RWPE1 (cell line): ENCODE measurements around the gene COLQ.

Experiments
- CTCF ChIA-PET: fragments of 350-600 bp; sonication (Branson Sonifier 250); formaldehyde crosslinking; extraction: SDS; loops from one replicate; lab custom pipeline; 2021; lab: Yijun Ruan, JAX
- POLR2A ChIA-PET: fragments of 400-600 bp; formaldehyde crosslinking; extraction: SDS; loops from one replicate; lab custom pipeline; 2020; ENCODE audit warnings: antibody characterized with exemption; ENCODE audit not compliant: low non-redundant PET; lab: Yijun Ruan, JAX
- DNase-seq: peaks from one replicate; pipeline ENCODE4 v3.0.0; 2012; ENCODE audit warnings: low spot score
- H3K27ac ChIP-seq: fragments of 450-650 bp; 2 replicates; pipeline ENCODE4 v1.5.1; 2017
- TF ChIP-seq, protein P1 (sequence below): fragments of 450-650 bp; conservative IDR thresholded peaks from 2 replicates; pipeline ENCODE4 v1.5.1; 2017; ENCODE audit warnings: low read depth, mild to moderate bottlenecking

COLQ gene

DNA sequence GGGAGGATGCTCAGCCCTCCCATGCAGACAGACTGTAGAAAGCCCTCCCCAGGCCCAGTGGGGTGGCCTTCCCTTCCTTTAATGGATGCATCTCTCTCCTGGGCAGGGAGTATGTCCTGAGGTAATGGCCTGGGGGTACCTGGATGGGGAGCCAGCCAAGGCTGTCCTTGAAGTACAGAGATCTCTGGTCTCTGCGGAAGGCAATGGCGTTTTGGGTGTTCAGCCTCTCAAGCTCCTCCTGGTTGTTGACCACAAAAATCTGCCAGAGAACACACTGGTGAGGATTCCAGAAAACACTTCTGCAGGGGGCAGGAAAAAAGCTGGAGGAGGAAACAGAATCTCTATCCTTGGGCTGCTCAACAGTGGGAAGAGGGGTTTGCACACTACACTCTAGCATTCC is 65.2 kb downstream of the COLQ start:
- ChIA-PET POLR2A (no interaction called here), CTCF (no interaction called here)
- TF ChIP-seq, protein P1, sequence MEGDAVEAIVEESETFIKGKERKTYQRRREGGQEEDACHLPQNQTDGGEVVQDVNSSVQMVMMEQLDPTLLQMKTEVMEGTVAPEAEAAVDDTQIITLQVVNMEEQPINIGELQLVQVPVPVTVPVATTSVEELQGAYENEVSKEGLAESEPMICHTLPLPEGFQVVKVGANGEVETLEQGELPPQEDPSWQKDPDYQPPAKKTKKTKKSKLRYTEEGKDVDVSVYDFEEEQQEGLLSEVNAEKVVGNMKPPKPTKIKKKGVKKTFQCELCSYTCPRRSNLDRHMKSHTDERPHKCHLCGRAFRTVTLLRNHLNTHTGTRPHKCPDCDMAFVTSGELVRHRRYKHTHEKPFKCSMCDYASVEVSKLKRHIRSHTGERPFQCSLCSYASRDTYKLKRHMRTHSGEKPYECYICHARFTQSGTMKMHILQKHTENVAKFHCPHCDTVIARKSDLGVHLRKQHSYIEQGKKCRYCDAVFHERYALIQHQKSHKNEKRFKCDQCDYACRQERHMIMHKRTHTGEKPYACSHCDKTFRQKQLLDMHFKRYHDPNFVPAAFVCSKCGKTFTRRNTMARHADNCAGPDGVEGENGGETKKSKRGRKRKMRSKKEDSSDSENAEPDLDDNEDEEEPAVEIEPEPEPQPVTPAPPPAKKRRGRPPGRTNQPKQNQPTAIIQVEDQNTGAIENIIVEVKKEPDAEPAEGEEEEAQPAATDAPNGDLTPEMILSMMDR, result no peak
- no peak for DNase-seq
- H3K27ac ChIP-seq, result no peak overlapping the region

- CTCF ChIA-PET, result no interaction called here
- TF ChIP-seq, protein P1, result no peak
- POLR2A ChIA-PET, result no interaction called here
Observed at GRCh38 chr3:15455756-15456155, 65.8 kb downstream of the COLQ start.

DNA sequence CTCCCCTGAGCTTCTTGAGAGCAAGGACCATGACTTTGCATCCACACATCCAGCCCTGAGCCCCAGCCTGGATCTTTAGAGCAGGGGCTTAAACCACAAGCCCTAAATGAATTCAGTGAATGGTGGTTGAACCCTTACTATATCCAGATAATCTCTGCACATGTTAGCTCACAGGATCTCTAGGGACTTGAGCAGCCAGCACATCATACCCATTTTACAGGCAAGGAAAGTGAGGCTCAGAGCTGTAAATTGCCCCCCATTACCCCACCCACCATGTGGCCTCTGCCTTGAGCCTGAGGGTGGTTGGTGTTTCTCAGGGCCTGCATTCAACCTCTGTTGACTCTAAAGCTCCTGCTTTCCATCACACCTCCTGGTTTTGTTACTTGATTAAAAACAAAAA is 66.5 kb downstream of the COLQ start:
- H3K27ac ChIP-seq, result no peak overlapping the region
- POLR2A ChIA-PET, result no interaction called here
- CTCF ChIA-PET, result no interaction called here
- TF ChIP-seq, protein P1, result no peak
- DNase-seq, result no peak

More at GRCh38 chr3:15455756-15456155, 65.8 kb downstream of the COLQ start:
- H3K27ac ChIP-seq, result no peak overlapping the region
- no peak for DNase-seq

DNA sequence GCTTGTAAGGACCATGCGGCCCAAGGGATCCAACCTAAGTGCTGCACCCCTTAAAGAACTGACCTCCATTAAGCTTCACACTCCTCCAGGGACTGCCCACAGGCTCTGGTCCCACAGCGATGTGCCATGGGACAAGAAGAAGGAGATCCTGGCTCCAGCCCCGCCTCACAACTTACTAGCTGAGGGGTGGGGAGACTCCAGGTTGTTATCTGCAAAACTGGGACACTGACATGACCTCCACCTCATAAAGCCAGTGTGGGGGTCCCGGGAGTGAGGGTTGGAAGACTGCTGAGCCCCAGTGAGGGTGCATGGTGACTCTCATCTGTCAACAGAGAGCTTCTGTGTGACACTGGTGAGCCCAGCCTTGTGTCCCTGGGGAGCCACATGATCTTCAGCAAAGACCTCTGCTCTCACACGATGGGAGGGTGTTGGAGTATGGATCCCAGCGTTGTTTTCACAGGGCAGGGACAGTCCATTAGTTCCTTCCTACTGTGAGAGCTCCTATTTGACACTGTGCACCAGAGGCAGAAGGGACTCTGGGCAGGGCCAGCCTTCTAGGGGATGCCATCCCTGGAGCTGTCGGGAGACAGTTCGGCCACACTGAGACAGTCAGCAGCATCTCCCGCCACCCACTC is 67.4 kb downstream of the COLQ start:
- DNase-seq, result no peak
- ChIA-PET CTCF (no interaction called here), POLR2A (no interaction called here)
- TF ChIP-seq, protein P1, result no peak
- H3K27ac ChIP-seq, result no peak overlapping the region

DNA sequence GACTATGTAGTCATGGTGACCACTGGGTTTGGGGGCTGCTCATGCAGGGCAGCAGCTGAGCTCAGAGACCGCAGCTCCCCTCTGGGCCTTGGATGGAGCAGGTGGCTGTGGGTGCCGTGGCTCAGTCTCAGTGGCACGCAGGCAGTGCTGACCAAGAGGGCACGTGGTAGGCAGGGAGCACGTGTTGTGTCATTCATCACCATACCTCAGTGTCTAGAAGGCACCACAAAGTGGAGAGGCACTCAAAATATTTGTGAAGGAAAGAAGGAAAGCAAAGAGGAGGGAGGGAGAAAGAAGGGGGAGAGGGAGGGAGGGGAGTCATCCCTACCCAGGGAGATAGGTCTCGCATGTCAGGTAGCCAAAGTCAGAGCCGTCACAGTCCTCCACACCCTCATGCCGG is 68.0 kb downstream of the COLQ start:
- TF ChIP-seq, protein P1, result no peak
- DNase-seq, result no peak
- ChIA-PET CTCF (no interaction called here), POLR2A (no interaction called here)
- no peak overlapping the region for H3K27ac ChIP-seq

DNA sequence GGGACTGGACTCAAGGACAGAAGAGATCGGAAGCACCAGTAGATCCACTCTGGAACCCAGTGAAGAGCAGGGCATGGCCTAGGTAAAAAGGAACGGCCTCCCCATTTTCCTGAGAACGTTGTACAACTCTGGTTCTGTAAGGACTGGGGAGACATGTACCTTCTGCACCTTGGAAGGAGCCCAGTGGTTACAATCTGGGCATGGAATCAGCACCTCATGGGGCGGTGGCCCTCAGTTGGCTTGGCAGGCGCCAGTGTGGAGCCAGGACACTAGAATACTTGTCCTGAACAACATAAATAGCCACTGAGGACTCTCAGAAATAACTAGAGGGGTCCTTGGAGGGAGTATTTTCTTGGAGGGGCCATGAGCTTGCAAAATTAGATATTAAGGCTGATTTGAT is 68.5 kb downstream of the COLQ start:
- TF ChIP-seq, protein P1, result no peak
- ChIA-PET POLR2A (no interaction called here), CTCF (no interaction called here)
- H3K27ac ChIP-seq, result no peak overlapping the region
- DNase-seq, result no peak
